ENCODE data around the gene CROCC2.

CROCC2 gene

GRCh38 chr2:241020201-241020600, 114.1 kb downstream of the CROCC2 start:
- in situ Hi-C loops (cut with HindIII; ENCODE audit: low sequenced_read_pairs): no loop called here
- no peak for TF ChIP-seq CTCF (IDR thresholded peaks at IDR 0.05; ENCODE audit: low read depth, low read length)
- no peak for DNase-seq (ENCODE audit: low read depth, low spot score)
- H3K4me3 ChIP-seq (ENCODE audit: low read depth, low read length): no peak overlapping the region

DNA sequence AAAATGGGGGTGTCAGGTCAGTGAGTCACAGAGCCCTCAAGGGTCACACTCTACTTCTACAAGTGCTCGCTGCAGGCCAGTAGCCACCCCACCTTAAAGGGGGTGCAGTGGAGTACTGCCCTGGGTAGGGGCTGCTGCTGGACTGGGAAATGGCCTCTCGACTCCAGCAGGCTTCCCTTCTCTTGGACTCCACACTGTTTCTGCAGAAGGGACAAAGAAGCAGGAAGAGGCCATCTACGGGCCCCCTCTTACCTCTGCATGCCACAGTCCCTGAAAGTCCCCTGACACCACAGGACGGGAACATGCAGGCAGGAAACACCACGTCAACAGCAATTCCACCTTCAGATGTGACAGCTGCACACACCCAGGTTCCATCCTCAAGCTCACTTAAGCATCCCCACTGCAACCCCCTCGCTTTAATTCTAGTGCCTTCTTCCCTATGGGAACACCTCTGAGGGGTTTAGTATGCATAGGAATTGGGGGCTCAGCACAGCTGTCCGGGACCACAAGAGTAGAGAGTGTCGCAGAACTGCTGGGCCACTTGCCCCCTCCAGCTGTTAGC, 114.6 kb downstream of the CROCC2 start:
- no peak for TF ChIP-seq CTCF (IDR thresholded peaks at IDR 0.05; ENCODE audit: low read depth, low read length)
- in situ Hi-C loops (cut with HindIII; ENCODE audit: low sequenced_read_pairs): no loop called here
- H3K4me3 ChIP-seq (ENCODE audit: low read depth, low read length): no peak overlapping the region
- DNase-seq (ENCODE audit: low read depth, low spot score): no peak

DNA sequence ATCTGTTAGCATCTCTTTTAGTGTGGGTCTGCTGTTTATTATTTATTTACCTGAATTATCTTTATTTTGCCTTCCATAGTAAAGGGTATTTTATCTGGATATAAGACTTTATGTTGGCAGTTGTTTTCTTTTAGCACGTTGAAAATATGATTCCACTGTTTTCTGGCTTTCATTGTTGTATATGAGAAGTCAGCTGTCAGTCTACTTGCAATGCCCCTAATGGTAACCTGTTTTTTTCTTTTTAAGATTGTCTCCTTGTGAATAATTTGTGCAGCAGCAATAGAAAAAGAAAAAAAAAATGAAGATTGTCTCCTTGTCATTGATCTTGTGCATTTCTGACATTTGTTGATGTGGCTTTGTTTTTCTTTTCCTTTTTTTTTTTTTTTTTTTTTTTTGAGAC, 119.5 kb downstream of the CROCC2 start:
- in situ Hi-C loops (cut with HindIII; ENCODE audit: low sequenced_read_pairs): no loop called here
- no peak for DNase-seq (ENCODE audit: low read depth, low spot score)
- TF ChIP-seq CTCF (IDR thresholded peaks at IDR 0.05; ENCODE audit: low read depth, low read length): no peak
- no peak overlapping the region for H3K4me3 ChIP-seq (ENCODE audit: low read depth, low read length)

DNA sequence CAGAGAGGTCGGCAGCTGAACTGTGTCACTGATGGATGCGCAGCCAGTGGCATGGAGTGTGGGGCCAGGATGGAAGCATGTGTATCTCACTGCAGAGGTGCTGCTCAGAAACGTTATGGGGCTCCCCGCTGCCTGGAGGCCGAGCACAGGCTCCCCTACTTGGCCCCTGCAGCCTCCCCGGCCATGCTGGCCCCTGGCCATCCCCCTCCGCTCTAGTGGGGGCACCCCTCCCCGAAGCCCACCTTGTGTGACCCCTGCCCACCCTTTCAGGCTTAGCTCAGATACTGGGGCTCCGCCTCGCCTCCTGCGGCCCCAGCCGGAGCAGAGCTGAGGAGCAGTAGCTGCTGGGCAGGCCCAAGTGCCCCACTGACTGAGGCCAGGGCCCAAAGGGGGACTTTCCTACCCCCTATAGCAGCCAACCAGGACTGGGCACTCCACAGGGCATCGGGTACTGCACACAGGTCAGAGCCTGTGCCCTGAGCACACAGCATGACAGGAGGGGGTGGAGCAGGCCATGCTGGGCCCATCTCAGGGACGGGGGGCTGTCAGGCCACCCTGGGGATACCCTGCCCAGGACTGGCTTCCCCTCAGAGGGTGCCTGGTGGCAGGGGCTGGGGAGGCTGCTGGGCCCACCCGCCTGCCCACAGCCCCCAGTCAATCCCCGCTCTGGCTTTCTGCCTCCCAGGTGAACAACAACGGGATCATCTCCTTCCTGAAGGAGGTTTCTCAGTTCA, 123.6 kb downstream of the CROCC2 start:
- H3K4me3 ChIP-seq (ENCODE audit: low read depth, low read length): no peak overlapping the region
- in situ Hi-C loops (cut with HindIII; ENCODE audit: low sequenced_read_pairs): no loop called here
- no peak for TF ChIP-seq CTCF (IDR thresholded peaks at IDR 0.05; ENCODE audit: low read depth, low read length)
- no peak for DNase-seq (ENCODE audit: low read depth, low spot score)

DNA sequence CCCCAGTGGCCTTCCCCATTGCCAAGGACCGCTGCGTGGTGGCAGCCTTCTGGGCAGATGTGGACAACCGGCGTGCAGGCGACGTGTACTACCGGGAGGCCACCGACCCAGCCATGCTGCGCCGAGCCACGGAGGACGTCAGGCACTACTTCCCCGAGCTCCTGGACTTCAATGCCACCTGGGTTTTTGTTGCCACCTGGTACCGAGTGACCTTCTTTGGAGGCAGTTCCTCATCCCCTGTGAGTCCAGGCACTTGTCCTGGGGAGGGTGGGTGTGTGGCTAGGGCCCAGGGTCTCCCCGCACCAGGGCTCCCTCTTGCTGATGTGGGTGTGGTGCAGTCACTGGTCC, 124.2 kb downstream of the CROCC2 start:
- H3K4me3 ChIP-seq (ENCODE audit: low read depth, low read length): no peak overlapping the region
- no peak for DNase-seq (ENCODE audit: low read depth, low spot score)
- TF ChIP-seq CTCF (IDR thresholded peaks at IDR 0.05; ENCODE audit: low read depth, low read length): no peak
- in situ Hi-C loops (cut with HindIII; ENCODE audit: low sequenced_read_pairs): no loop called here

DNA sequence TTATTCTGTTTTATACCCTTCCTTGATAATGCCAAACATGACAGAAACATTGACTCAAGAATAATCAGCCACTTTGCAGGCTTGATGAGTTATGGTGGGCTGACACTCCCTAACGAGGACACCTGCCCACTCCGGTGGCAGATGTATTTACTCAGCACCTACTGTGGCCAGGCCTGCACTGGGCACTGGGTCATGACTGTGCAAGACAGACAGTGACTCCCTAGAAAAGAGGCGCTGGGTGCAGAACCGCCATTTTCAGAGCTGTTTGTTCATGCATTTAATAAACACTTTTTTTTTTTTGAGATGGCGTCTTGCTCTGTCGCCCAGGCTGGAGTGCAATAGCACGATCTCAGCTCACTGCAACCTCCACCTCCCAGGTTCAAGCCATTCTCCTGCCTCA, 124.7 kb downstream of the CROCC2 start:
- in situ Hi-C loops (cut with HindIII; ENCODE audit: low sequenced_read_pairs): no loop called here
- TF ChIP-seq CTCF (IDR thresholded peaks at IDR 0.05; ENCODE audit: low read depth, low read length): no peak

More for the DNA sequence above, 124.7 kb downstream of the CROCC2 start:
- no peak for DNase-seq (ENCODE audit: low read depth, low spot score)
- H3K4me3 ChIP-seq (ENCODE audit: low read depth, low read length): no peak overlapping the region
